ENCODE results near the gene SERPINF2. TPM values are rescaled to one million over a fixed set of nuclear protein-coding genes. Genes with fewer than 3 reads are reported as not detected.

Gene SERPINF2
- polyA plus RNA-seq, 1 donor (not counting 4 experiments of a cell fraction or from before 2014, with no cell fraction given): 0.96 TPM

- Histone ChIP-seq H3K27ac (ENCODE audit: control insufficient read depth, insufficient read depth, low read length) (no peak overlapping the region), H3K27me3 (ENCODE audit: control insufficient read depth, extremely low read depth, insufficient read depth, low read length) (no peaks in the 10 kb centered on the region), H3K9ac (ENCODE audit: control insufficient read depth, extremely low read depth, insufficient read depth, low read length) (peak overlapping the region; percentile 64), H3K79me2 (ENCODE audit: control insufficient read depth, insufficient read depth, low read length) (no peaks in the 10 kb centered on the region), H3K4me2 (ENCODE audit: control insufficient read depth, extremely low read depth, insufficient read depth, low read depth, low read length) (peak overlapping the region; percentile 62), H3K36me3 (ENCODE audit: control insufficient read depth in 2 of 2, extremely low read depth in 1 of 2, insufficient read depth in 2 of 2, low read length in 2 of 2) (no peaks in the 10 kb centered on the region), H3K9me3 (ENCODE audit: control insufficient read depth, low read depth, low read length) (no peaks in the 10 kb centered on the region), H3K9me1 (ENCODE audit: control insufficient read depth, extremely low read depth, insufficient read depth, low read length) (no peaks in the 10 kb centered on the region), H3K4me3 (ENCODE audit: control insufficient read depth in 2 of 3, extremely low read depth in 1 of 3, insufficient read depth in 2 of 3, low read depth in 1 of 3, low read length in 3 of 3) (peak overlapping the region in 1 of 3 experiments; percentile 7), H4K20me1 (ENCODE audit: control insufficient read depth, extremely low read depth, insufficient read depth, low read length) (no peaks in the 10 kb centered on the region), H2AFZ (ENCODE audit: control insufficient read depth, low read length) (peak overlapping the region; percentile 91), H3K4me1 (ENCODE audit: control insufficient read depth, extremely low read depth, insufficient read depth, low read length) (peaks cover 33% of the 10 kb centered on the region)
- dilution Hi-C loops (cut with MboI; ENCODE audit: extremely low pct_ligation_motif_present, low sequenced_read_pairs): no loop called here
- FAIRE-seq (no peak), DNase-seq (ENCODE audit: low read depth, low spot score) (no peak)
- no peak for TF ChIP-seq EZH2 (IDR thresholded peaks at IDR 0.05; ENCODE audit: low read length)
- no peak for TF ChIP-seq CTCF (optimal IDR thresholded peaks at IDR 0.05 in 1 of 3, IDR thresholded peaks at IDR 0.05 in 1 of 3, conservative IDR thresholded peaks at IDR 0.05 in 1 of 3; ENCODE audit: extremely low read depth in 1 of 3, insufficient read depth in 2 of 3, low read length in 3 of 3)
Measured at GRCh38 chr17:1762233-1762900, 19.7 kb downstream of the SERPINF2 start.

GRCh38 chr17:1762901-1763898 lies 20.5 kb downstream of the SERPINF2 start:
- H4K20me1 ChIP-seq (ENCODE audit: control insufficient read depth, extremely low read depth, insufficient read depth, low read length): no peaks in the 10 kb centered on the region
- peak; percentile 77 for FAIRE-seq

More at GRCh38 chr17:1762901-1763898, 20.5 kb downstream of the SERPINF2 start:
- no peak for TF ChIP-seq CTCF (optimal IDR thresholded peaks at IDR 0.05 in 1 of 3, IDR thresholded peaks at IDR 0.05 in 1 of 3, conservative IDR thresholded peaks at IDR 0.05 in 1 of 3; ENCODE audit: extremely low read depth in 1 of 3, insufficient read depth in 2 of 3, low read length in 3 of 3)
- H3K4me3 ChIP-seq (ENCODE audit: control insufficient read depth in 2 of 3, extremely low read depth in 1 of 3, insufficient read depth in 2 of 3, low read depth in 1 of 3, low read length in 3 of 3): peak overlapping the region in 1 of 3 experiments; percentile 7
- no peaks in the 10 kb centered on the region for H3K9me3 ChIP-seq (ENCODE audit: control insufficient read depth, low read depth, low read length)
- no peaks in the 10 kb centered on the region for H3K27me3 ChIP-seq (ENCODE audit: control insufficient read depth, extremely low read depth, insufficient read depth, low read length)
- peak overlapping the region; percentile 62 for H3K4me2 ChIP-seq (ENCODE audit: control insufficient read depth, extremely low read depth, insufficient read depth, low read depth, low read length)
- H3K9me1 ChIP-seq (ENCODE audit: control insufficient read depth, extremely low read depth, insufficient read depth, low read length): no peaks in the 10 kb centered on the region
- H2AFZ ChIP-seq (ENCODE audit: control insufficient read depth, low read length): peak overlapping the region; percentile 91
- no peak for DNase-seq (ENCODE audit: low read depth, low spot score)
- no peaks in the 10 kb centered on the region for H3K36me3 ChIP-seq (ENCODE audit: control insufficient read depth in 2 of 2, extremely low read depth in 1 of 2, insufficient read depth in 2 of 2, low read length in 2 of 2)
- H3K79me2 ChIP-seq (ENCODE audit: control insufficient read depth, insufficient read depth, low read length): no peaks in the 10 kb centered on the region
- peak overlapping the region; percentile 51 for H3K27ac ChIP-seq (ENCODE audit: control insufficient read depth, insufficient read depth, low read length)
- dilution Hi-C loops (cut with MboI; ENCODE audit: extremely low pct_ligation_motif_present, low sequenced_read_pairs): no loop called here
- peaks cover 33% of the 10 kb centered on the region for H3K4me1 ChIP-seq (ENCODE audit: control insufficient read depth, extremely low read depth, insufficient read depth, low read length)
- peak overlapping the region; percentile 64 for H3K9ac ChIP-seq (ENCODE audit: control insufficient read depth, extremely low read depth, insufficient read depth, low read length)
